IMR-90 (cell line): Measurements from ENCODE around the gene ADAM15. TPM values are rescaled to one million over a fixed set of nuclear protein-coding genes. Genes with fewer than 3 reads are reported as not detected.

Experiments
- ATAC-seq: fragments of 200-7000 bp; cut with Tn5 transposase; 2 replicates; pipeline ENCODE4 v1.9.1; 2020; ENCODE audit warnings: low read depth, mild to moderate bottlenecking, moderate library complexity
- BruUV-seq: library from RNA; stranded (reverse); fragments of 400-500 nt; replicated peaks from 2 replicates; lab custom pipeline; 2021; lab: Mats Ljungman, UMichigan
- CTCF ChIA-PET: fragments of 300-600 bp; formaldehyde crosslinking; extraction: SDS; loops from one replicate; lab custom pipeline; 2021; ENCODE audit warnings: antibody characterized with exemption; lab: Yijun Ruan, JAX
- POLR2A ChIA-PET: fragments of 300-600 bp; sonication (Branson Sonifier 250); formaldehyde crosslinking; loops from one replicate; lab custom pipeline; 2022; ENCODE audit warnings: antibody characterized with exemption; ENCODE audit not compliant: unreplicated experiment; lab: Charles Lee
- DNase-seq: peaks from one replicate; pipeline ENCODE4 v3.0.0; 2013
- H2AFZ ChIP-seq: replicated peaks from 2 replicates; pipeline ENCODE3; 2013; ENCODE audit warnings: low read length, mild to moderate bottlenecking; ENCODE audit not compliant: poor library complexity
- H2AK5ac ChIP-seq: 2 replicates; pipeline ENCODE4 v1.6.1; 2013; ENCODE audit warnings: low read depth, low read length, inconsistent platforms
- H2AK9ac ChIP-seq: replicated peaks from 2 replicates; pipeline ENCODE3; 2013; ENCODE audit warnings: mild to moderate bottlenecking, low read depth, low read length, moderate library complexity; ENCODE audit not compliant: poor library complexity
- H2BK120ac ChIP-seq: 2 replicates; pipeline ENCODE4 v1.6.1; 2013; ENCODE audit warnings: low read depth, low read length, inconsistent platforms
- H2BK15ac ChIP-seq: 3 replicates; pipeline ENCODE4 v1.6.1; 2013; ENCODE audit warnings: low read depth, low read length, inconsistent platforms
- H2BK20ac ChIP-seq: 2 replicates; pipeline ENCODE4 v1.6.1; 2013; ENCODE audit warnings: low read depth, mild to moderate bottlenecking, inconsistent platforms, low read length, moderate library complexity
- H2BK5ac ChIP-seq: 2 replicates; pipeline ENCODE4 v1.6.1; 2013; ENCODE audit warnings: mild to moderate bottlenecking, low read depth, low read length, inconsistent platforms; ENCODE audit not compliant: poor library complexity, severe bottlenecking
- H3K14ac ChIP-seq: replicated peaks from 2 replicates; pipeline ENCODE4 v1.6.1; 2013; ENCODE audit warnings: low read depth, low read length, inconsistent platforms
- H3K18ac ChIP-seq: 2 replicates; pipeline ENCODE4 v1.6.1; 2013; ENCODE audit warnings: low read depth, low read length, control low read depth
- H3K23ac ChIP-seq: 2 replicates; pipeline ENCODE4 v1.6.1; 2013; ENCODE audit warnings: low read depth, low read length, inconsistent platforms
- H3K27ac ChIP-seq: 2 replicates; pipeline ENCODE4 v1.5.1; 2013; ENCODE audit warnings: mild to moderate bottlenecking, control low read depth, low read length; ENCODE audit not compliant: insufficient read depth
- H3K27me3 ChIP-seq: 2 replicates; pipeline ENCODE4 v1.6.1; 2013; ENCODE audit warnings: low read length; ENCODE audit not compliant: control insufficient read depth, insufficient read depth
- H3K36me3 ChIP-seq: 2 replicates; pipeline ENCODE4 v1.6.1; 2013; ENCODE audit warnings: low read length, mixed read lengths; ENCODE audit not compliant: control insufficient read depth, insufficient read depth
- H3K4ac ChIP-seq: 2 replicates; pipeline ENCODE4 v1.6.1; 2013; ENCODE audit warnings: low read depth, low read length, inconsistent platforms
- H3K4me1 ChIP-seq: 2 replicates; pipeline ENCODE4 v1.6.1; 2013; ENCODE audit warnings: low read length, mixed read lengths; ENCODE audit not compliant: control insufficient read depth, insufficient read depth
- H3K4me2 ChIP-seq: 2 replicates; pipeline ENCODE4 v1.6.1; 2013; ENCODE audit warnings: low read depth, mild to moderate bottlenecking, control low read depth, low read length, moderate library complexity
- H3K4me3 ChIP-seq: 2 replicates; pipeline ENCODE4 v1.5.1; 2013; ENCODE audit warnings: low read depth, mild to moderate bottlenecking, control low read depth, low read length, moderate library complexity; ENCODE audit not compliant: insufficient read depth
- H3K56ac ChIP-seq: 2 replicates; pipeline ENCODE4 v1.6.1; 2013; ENCODE audit warnings: low read length, inconsistent platforms; ENCODE audit not compliant: insufficient read depth; ENCODE audit errors: extremely low read depth
- H3K79me1 ChIP-seq, 2 experiments: 2 replicates each; pipeline ENCODE4 v1.6.1; 2013; ENCODE audit warnings: low read length in 2 of 2, inconsistent platforms in 1 of 2, low read depth in 1 of 2
- H3K9ac ChIP-seq: 2 replicates; pipeline ENCODE4 v1.6.1; 2013; ENCODE audit warnings: low read depth, low read length, control low read depth
- H3K9me1 ChIP-seq: 2 replicates; pipeline ENCODE4 v1.6.1; 2013; ENCODE audit warnings: low read length, inconsistent platforms; ENCODE audit not compliant: insufficient read depth
- H3K9me3 ChIP-seq: 2 replicates; pipeline ENCODE4 v1.6.1; 2013; ENCODE audit warnings: low read length; ENCODE audit not compliant: control insufficient read depth, insufficient read depth
- H4K20me1 ChIP-seq: 2 replicates; pipeline ENCODE4 v1.6.1; 2013; ENCODE audit warnings: low read length, inconsistent platforms; ENCODE audit not compliant: insufficient read depth
- H4K5ac ChIP-seq: 2 replicates; pipeline ENCODE4 v1.6.1; 2013; ENCODE audit warnings: mild to moderate bottlenecking, low read depth, low read length, control low read depth
- H4K8ac ChIP-seq, 2 experiments: 2 replicates each; pipeline ENCODE4 v1.6.1; 2013; ENCODE audit warnings: low read depth in 2 of 2, low read length in 2 of 2, control low read depth in 1 of 2, inconsistent platforms in 1 of 2
- H4K91ac ChIP-seq: 2 replicates; pipeline ENCODE4 v1.6.1; 2013; ENCODE audit warnings: low read depth, low read length, inconsistent platforms; ENCODE audit not compliant: insufficient read depth
- BHLHE40 ChIP-seq: fragments of 150-350 bp; IDR thresholded peaks from 2 replicates; pipeline ENCODE4 v1.6.1; 2016; ENCODE audit warnings: mild to moderate bottlenecking, low read depth, low read length
- CEBPB ChIP-seq: IDR thresholded peaks from 2 replicates; pipeline ENCODE4 v1.6.1; 2012; ENCODE audit warnings: low read depth, low read length, improper control_type of control experiment
- MAFK ChIP-seq: IDR thresholded peaks from 2 replicates; pipeline ENCODE4 v1.6.1; 2012; ENCODE audit warnings: low read depth, low read length, improper control_type of control experiment
- RFX5 ChIP-seq: IDR thresholded peaks from 2 replicates; pipeline ENCODE4 v1.8.0; 2012; ENCODE audit warnings: low read depth, mild to moderate bottlenecking, low read length, moderate library complexity
- SMC3 ChIP-seq: fragments of 150-350 bp; IDR thresholded peaks from 2 replicates; pipeline ENCODE4 v1.6.1; 2016; ENCODE audit warnings: low read depth, mild to moderate bottlenecking, antibody characterized with exemption, low read length, moderate library complexity
- WGBS, 2 experiments: methylation state at CpG; one replicate each; pipeline versions ENCODE4 v1.1.5 to v1.1.7; 2013; ENCODE audit warnings: missing lambda C conversion rate in 2 of 2; ENCODE audit not compliant: insufficient read length in 1 of 2; ENCODE audit errors: extremely low coverage in 2 of 2; 5-methylcytosine and 5-hydroxymethylcytosine counted together
- dilution Hi-C: fragments of 300-500 bp; cut with HindIII; formaldehyde crosslinking; loops from one replicate; pipeline ENCODE4 v1.14.3; 2018; ENCODE audit warnings: low sequenced_read_pairs; ENCODE audit not compliant: unreplicated experiment
- in situ Hi-C: fragments of 300-500 bp; cut with MboI; formaldehyde crosslinking; loops from 3 replicates; pipeline ENCODE4 v1.14.3; 2019; ENCODE audit warnings: low sequenced_read_pairs, inconsistent platforms, mixed read lengths
- intact Hi-C: fragments of 100-400 bp; cut with micrococcal nuclease; formaldehyde crosslinking; loops from 2 replicates; pipeline ENCODE4 v1.10.0; 2022
- polyA plus RNA-seq, 3 experiments: library from polyadenylated mRNA; depleted of rRNA; stranded (reverse); fragments of >200 nt; gene quantifications; 2 replicates each; pipeline ENCODE4 v1.2.3, GENCODE V29; 2012; ENCODE audit warnings: low replicate concordance in 1 of 3
- total RNA-seq: library from RNA; depleted of rRNA; stranded (reverse); fragments of >200 nt; gene quantifications from 2 replicates; pipeline ENCODE4 v1.2.3, GENCODE V29; 2012
- TF ChIP-seq, protein P1 (sequence below): fragments of 150-350 bp; IDR thresholded peaks from 2 replicates; pipeline ENCODE4 v1.6.1; 2017; ENCODE audit warnings: mild to moderate bottlenecking, antibody characterized with exemption, low read length, low read depth

The ADAM15 gene
- total and polyA plus RNA-seq, 2 of the 4 experiments (the other 2 are of a cell fraction) = 25.6 to 52.4 TPM

DNA sequence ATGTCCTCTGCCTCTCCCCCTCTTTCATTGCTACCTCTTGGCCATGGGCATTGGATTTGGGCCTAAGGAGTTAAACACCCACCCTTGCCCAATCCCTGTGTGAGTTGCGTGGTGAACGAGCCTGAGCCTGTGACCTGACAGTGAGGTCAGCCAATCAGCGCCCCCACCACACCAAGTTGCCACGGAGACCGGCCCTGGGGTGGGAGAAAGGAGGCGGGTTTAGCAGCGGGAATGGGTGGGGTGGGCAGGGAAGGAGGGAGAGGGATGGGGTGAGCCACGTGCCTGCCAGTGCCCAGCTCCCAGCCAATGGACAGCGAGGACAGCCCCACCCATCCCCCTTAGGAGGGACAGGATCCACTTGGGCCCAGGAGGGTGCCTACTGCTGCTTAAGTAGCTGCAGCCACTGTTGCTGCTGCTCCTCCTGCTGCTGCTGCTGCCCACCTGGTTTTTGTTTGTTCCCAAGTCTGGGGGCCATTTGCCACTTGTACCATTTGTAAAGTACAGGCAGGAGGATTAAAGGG lies 39.0 kb upstream of the ADAM15 start:
- ATAC-seq (peak; percentile 67), DNase-seq (no peak)
- Histone ChIP-seq H3K23ac (no peak overlapping the region), H4K5ac (no peak overlapping the region), H3K56ac (no peak overlapping the region), H2AK9ac (no peak overlapping the region), H3K9me3 (no peaks in the 10 kb centered on the region), H3K27me3 (no peaks in the 10 kb centered on the region), H3K4ac (no peak overlapping the region), H2BK15ac (no peak overlapping the region), H2AK5ac (peak overlapping the region; percentile 46; the same call in 1 of the 2 replicates), H3K4me3 (no peak overlapping the region), H3K14ac (no peak overlapping the region), H2BK5ac (no peak overlapping the region), H3K18ac (no peak overlapping the region), H2AFZ (no peak overlapping the region), H3K27ac (no peak overlapping the region), H3K79me1 (peaks cover 0 to 29% of the 10 kb centered on the region in 2 experiments; a peak in 2 of 4 replicates), H2BK20ac (no peak overlapping the region), H3K9me1 (no peaks in the 10 kb centered on the region; the same call in 1 of the 2 replicates), H2BK120ac (no peak overlapping the region), H3K9ac (no peak overlapping the region), H4K91ac (no peak overlapping the region), H3K36me3 (peaks cover 24% of the 10 kb centered on the region), H3K4me1 (peaks cover 5% of the 10 kb centered on the region; the same call in 1 of the 2 replicates), H3K4me2 (no peak overlapping the region), H4K8ac (no peak overlapping the region), H4K20me1 (peaks cover 19% of the 10 kb centered on the region)
- WGBS, 2 experiments = no CpG with 5 or more reads among the region's 9 CpGs
- BruUV-seq = no TSS peak
- TF ChIP-seq, protein P1, sequence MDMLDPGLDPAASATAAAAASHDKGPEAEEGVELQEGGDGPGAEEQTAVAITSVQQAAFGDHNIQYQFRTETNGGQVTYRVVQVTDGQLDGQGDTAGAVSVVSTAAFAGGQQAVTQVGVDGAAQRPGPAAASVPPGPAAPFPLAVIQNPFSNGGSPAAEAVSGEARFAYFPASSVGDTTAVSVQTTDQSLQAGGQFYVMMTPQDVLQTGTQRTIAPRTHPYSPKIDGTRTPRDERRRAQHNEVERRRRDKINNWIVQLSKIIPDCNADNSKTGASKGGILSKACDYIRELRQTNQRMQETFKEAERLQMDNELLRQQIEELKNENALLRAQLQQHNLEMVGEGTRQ = peak; percentile 48; the same call in 1 of the 2 replicates
- TF ChIP-seq MAFK (no peak), BHLHE40 (no peak), CEBPB (0 out of 2 replicates have a peak, but pooled peaks have one; percentile 4), SMC3 (no peak), RFX5 (no peak)
- CTCF ChIA-PET = no interaction called here
- intact Hi-C loops (no loop called here), dilution Hi-C loops (no loop called here), in situ Hi-C loops (no loop called here)
- POLR2A ChIA-PET = no interaction called here
